RWPE1 (cell line): ENCODE data around the gene CAPRIN1.
A peak's percentile ranks its signal among the peaks of the same experiment; 100 is the strongest.

Experiments used
- CTCF ChIA-PET: fragments of 350-600 bp; sonication (Branson Sonifier 250); formaldehyde crosslinking; extraction: SDS; loops from one replicate; lab custom pipeline; 2021; lab: Yijun Ruan, JAX
- POLR2A ChIA-PET: fragments of 400-600 bp; formaldehyde crosslinking; extraction: SDS; loops from one replicate; lab custom pipeline; 2020; ENCODE audit warnings: antibody characterized with exemption; ENCODE audit not compliant: low non-redundant PET; lab: Yijun Ruan, JAX
- DNase-seq: peaks from one replicate; pipeline ENCODE4 v3.0.0; 2012; ENCODE audit warnings: low spot score
- H3K27ac ChIP-seq: fragments of 450-650 bp; 2 replicates; pipeline ENCODE4 v1.5.1; 2017
- TF ChIP-seq, protein P1 (sequence below): fragments of 450-650 bp; conservative IDR thresholded peaks from 2 replicates; pipeline ENCODE4 v1.5.1; 2017; ENCODE audit warnings: low read depth, mild to moderate bottlenecking

Gene CAPRIN1

DNA sequence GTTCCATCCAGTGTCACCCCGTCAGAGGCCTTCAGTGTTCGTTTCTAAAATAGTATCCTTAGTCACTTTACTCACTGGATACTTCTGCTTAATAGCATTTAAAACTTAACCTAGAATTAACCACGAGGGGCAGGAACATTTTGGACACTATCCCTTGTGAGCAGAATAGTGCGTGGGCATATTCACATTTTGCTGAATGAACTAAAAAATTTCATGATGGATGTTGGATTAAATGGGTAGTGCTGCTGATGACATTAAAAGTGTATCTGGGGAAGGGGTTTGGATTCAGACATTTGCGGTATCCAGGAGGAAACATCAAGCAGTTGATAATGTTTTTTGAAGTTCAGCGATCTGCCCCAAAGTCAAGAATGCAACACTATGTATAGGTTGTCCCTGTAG lies 53.1 kb downstream of the CAPRIN1 start:
- ChIA-PET POLR2A (no interaction called here), CTCF (interaction anchor here (0.5 to 0.7 kb wide), 2 partner anchors 374 to 1067 kb away, joined by 3 read pairs; no protein-coding TSS in a partner anchor)
- peak overlapping the region; percentile 92 for H3K27ac ChIP-seq
- TF ChIP-seq, protein P1, sequence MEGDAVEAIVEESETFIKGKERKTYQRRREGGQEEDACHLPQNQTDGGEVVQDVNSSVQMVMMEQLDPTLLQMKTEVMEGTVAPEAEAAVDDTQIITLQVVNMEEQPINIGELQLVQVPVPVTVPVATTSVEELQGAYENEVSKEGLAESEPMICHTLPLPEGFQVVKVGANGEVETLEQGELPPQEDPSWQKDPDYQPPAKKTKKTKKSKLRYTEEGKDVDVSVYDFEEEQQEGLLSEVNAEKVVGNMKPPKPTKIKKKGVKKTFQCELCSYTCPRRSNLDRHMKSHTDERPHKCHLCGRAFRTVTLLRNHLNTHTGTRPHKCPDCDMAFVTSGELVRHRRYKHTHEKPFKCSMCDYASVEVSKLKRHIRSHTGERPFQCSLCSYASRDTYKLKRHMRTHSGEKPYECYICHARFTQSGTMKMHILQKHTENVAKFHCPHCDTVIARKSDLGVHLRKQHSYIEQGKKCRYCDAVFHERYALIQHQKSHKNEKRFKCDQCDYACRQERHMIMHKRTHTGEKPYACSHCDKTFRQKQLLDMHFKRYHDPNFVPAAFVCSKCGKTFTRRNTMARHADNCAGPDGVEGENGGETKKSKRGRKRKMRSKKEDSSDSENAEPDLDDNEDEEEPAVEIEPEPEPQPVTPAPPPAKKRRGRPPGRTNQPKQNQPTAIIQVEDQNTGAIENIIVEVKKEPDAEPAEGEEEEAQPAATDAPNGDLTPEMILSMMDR: no peak
- no peak for DNase-seq

DNA sequence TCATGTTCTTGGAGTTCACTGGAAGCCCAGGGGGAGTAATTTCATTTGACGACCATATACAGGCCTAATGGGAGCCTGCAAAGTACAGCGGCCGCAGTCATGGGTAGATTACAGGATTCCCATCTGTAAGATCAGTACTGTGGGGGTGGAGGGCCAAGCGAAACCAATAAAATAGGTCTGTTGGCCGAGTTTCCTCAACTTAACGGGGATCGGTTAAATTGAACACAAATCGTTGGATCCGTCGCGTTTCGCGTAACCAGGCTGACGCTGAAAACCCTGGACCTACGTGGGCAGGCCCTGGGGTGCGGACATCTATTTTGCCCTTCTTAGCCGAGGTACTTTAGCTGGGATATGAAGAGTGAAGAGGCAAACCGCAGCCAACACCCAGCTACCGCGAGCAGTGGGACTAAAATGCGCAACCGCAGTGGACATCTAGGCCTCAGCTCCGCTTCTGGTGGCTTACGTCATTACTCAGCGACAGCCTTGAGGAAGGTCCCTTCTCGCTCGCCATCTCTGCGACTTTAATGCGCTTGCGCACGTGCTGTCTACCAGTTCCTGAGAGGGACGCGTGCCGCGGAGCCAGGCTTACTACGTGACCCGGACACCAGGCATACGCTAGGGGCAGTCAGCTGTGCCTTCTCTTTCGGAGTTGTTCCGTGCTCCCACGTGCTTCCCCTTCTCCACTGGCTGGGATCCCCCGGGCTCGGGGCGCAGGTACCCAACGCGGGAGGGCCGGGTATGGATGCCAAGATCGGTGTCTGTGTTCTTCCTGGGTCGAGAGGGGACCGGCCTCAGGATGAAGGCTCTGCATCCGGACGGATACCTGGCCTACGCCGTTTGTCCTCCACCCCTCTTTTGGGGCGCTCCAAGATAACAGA lies 53.8 kb downstream of the CAPRIN1 start, which contains the start of gene NAT10:
NAT10 (plus strand) TSS at position 551 of the 878 bp plus-strand sequence. CDS start 2,597 bp downstream, outside the sequence.
- TF ChIP-seq, protein P1: no peak
- DNase-seq: peak; percentile 94
- H3K27ac ChIP-seq: peak within 1 kb of the TSS; percentile 92
- POLR2A ChIA-PET: no interaction called here
- CTCF ChIA-PET: interaction anchor here (0.5 to 0.7 kb wide), 2 partner anchors 373 to 1067 kb away, joined by 3 read pairs; no protein-coding TSS in a partner anchor

DNA sequence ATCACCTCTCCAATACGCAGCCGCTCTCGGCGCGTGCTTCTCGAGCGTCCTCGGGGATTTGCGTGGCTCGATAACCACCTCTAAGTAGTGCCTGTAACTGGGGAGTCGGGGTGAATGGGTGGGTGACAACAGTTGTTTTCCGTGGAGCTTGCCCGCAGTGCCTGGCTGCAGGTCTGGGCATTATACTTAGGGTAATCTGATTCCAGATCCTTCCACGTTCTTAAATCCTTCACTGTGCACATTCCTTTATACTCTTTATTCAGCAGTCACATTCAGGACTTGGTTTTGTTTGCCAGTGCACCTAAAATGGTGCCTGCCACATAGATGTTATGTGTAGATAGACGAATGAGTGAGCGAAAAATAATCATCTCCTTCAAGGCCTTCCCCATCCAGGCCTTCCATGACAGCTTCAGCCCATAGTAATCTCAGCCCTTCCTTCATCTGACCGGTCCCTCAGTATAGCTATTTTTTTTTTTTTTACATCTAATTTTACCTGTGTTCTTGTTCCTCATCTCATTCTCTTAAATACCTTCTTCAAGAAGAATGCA lies 54.5 kb downstream of the CAPRIN1 start:
- TF ChIP-seq, protein P1: no peak
- ChIA-PET POLR2A (no interaction called here), CTCF (interaction anchor here (0.8 kb wide), 1 partner anchor 109 kb away, joined by 3 read pairs; no protein-coding TSS in a partner anchor)
- H3K27ac ChIP-seq: peak overlapping the region; percentile 92
- DNase-seq: peak; percentile 27

DNA sequence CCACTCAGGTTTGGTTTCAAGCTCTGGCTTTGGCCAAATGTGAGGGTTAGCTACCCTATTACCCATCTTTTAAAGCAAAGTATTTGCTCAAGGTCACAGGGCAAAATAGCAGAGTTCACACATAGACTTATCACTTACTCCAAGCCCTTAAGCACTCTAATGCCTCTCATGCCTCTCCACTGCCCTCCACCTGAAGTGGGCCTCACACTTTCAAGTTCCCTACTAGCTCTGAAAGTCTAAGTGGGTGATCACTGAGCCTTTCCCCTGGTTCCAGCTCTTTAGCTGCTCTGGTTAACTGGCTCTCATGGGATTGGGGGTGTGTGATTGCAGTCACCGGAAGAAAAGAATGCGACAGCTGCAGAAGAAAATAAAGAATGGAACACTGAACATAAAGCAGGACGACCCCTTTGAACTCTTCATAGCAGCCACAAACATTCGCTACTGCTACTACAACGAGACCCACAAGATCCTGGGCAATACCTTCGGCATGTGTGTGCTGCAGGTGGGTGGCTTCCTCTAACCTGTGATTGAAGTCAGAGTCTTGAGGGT lies 60.3 kb downstream of the CAPRIN1 start:
- no peak overlapping the region for H3K27ac ChIP-seq
- POLR2A ChIA-PET: no interaction called here
- CTCF ChIA-PET: no interaction called here
- TF ChIP-seq, protein P1: no peak
- no peak for DNase-seq

DNA sequence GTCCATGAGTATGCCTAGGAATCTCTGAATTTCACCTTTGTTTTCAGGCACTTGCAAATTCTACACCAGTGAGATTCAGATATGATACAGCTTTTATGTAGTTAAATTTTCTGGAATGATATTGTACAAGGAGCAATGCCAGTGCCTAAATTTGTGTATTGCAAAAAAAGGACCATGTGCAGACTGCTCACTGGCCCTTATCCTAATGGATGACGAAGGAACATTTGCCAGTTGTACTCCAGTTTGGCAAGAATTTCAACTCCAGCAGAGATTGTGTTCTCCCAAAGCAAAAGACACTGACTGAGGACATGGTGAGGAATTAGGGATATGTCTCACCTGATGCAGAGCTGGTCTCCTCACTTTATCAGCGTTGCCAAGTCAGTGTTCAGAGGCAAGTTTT lies 62.5 kb downstream of the CAPRIN1 start:
- ChIA-PET CTCF (interaction anchor here (0.6 kb wide), 1 partner anchor 54 kb away, joined by 3 read pairs; no protein-coding TSS in a partner anchor), POLR2A (no interaction called here)
- DNase-seq: no peak
- no peak overlapping the region for H3K27ac ChIP-seq
- TF ChIP-seq, protein P1: no peak

DNA sequence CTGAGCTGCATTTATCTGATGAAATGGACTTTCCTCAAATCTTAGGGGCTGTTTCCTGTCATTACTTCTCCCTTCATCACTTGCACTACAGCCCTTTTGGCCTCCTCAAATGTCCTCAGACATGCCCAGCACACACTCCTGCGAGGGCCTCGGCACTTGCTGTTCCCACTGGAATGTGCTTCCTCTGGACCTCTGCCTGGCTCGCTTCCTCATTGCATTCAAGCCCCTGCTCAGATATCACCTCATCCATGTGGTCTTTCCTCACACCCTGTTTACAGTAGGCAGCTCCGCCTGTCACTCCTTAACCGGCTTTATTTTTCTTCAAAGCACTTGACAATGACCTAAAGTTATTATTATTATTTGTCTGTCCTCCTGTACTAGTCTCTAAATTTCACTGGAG lies 62.9 kb downstream of the CAPRIN1 start:
- TF ChIP-seq, protein P1: no peak
- no peak for DNase-seq
- ChIA-PET POLR2A (no interaction called here), CTCF (no interaction called here)
- H3K27ac ChIP-seq: no peak overlapping the region
